Spleen (tissue), 11 donors: ENCODE data around the gene CD300LG. TPM values are rescaled to one million over a fixed set of nuclear protein-coding genes. Genes with fewer than 3 reads are reported as not detected.
"Not testable (repeated sequence)": the region's sequence is repeated elsewhere in the genome, so short reads cannot be mapped to it uniquely, and the experiment has no call there.

Experiments used
- DNase-seq: peaks from one replicate; pipeline ENCODE4 v3.0.0-alpha.2; 2020
- H3K27ac ChIP-seq, 8 donors: fragments of 200-600 bp; sonication (generic) in 7 of 8; 1 replicate in 4 of 8; 2 replicates in 4 of 8; pipeline versions ENCODE4 v1.5.0 to v1.8.0; 2016 to 2021; ENCODE audit warnings: inconsistent platforms in 4 of 8, mild to moderate bottlenecking in 4 of 8, moderate library complexity in 1 of 8
- H3K27me3 ChIP-seq, 7 donors: fragments of 200-600 bp; sonication (generic) in 6 of 7; replicated peaks in 1 of 7; 1 replicate in 4 of 7; 2 replicates in 3 of 7; pipeline versions ENCODE4 v1.5.0 to v1.8.0; 2016 to 2021; ENCODE audit warnings: inconsistent platforms in 3 of 7, mild to moderate bottlenecking in 1 of 7
- H3K36me3 ChIP-seq, 6 donors: fragments of 200-600 bp; sonication (generic) in 5 of 6; 1 replicate in 4 of 6; 2 replicates in 2 of 6; pipeline versions ENCODE4 v1.5.0 to v1.8.0; 2016 to 2021; ENCODE audit warnings: inconsistent platforms in 2 of 6
- H3K4me1 ChIP-seq, 6 donors: fragments of 200-600 bp; sonication (generic) in 5 of 6; 1 replicate in 3 of 6; 2 replicates in 3 of 6; pipeline versions ENCODE4 v1.5.0 to v1.8.0; 2016 to 2021; ENCODE audit warnings: inconsistent platforms in 3 of 6
- H3K4me3 ChIP-seq, 8 donors: fragments of 200-600 bp; sonication (generic) in 7 of 8; 1 replicate in 4 of 8; 2 replicates in 4 of 8; pipeline versions ENCODE4 v1.5.0 to v1.8.0; 2016 to 2021; ENCODE audit warnings: inconsistent platforms in 4 of 8, mild to moderate bottlenecking in 4 of 8, moderate library complexity in 2 of 8
- H3K9me3 ChIP-seq, 8 donors: fragments of 200-600 bp; sonication (generic) in 7 of 8; 1 replicate in 4 of 8; 2 replicates in 4 of 8; pipeline versions ENCODE4 v1.5.0 to v1.8.0; 2016 to 2021; ENCODE audit warnings: inconsistent platforms in 4 of 8
- POLR2A ChIP-seq, 3 donors: fragments of 450-650 bp; IDR thresholded peaks; one replicate each; pipeline ENCODE4 v1.5.1; 2017; ENCODE audit warnings: antibody characterized with exemption in 3 of 3, mild to moderate bottlenecking in 1 of 3
- POLR2AphosphoS5 ChIP-seq, 3 donors: sonication (generic); formaldehyde crosslinking; IDR thresholded peaks; one replicate each; pipeline ENCODE4 v1.5.1; 2017; ENCODE audit warnings: antibody characterized with exemption in 3 of 3
- WGBS, 5 donors: extraction: QIAGEN DNeasy Blood & Tissue Kit in 3 of 5; methylation state at CpG; one replicate each; pipeline versions ENCODE4 v1.1.5 to v1.1.7; 2013 to 2018; 5-methylcytosine and 5-hydroxymethylcytosine counted together
- intact Hi-C: fragments of 100-400 bp; cut with DNase I; formaldehyde crosslinking; loops from one replicate; pipeline ENCODE4 v1.15.0; 2023; ENCODE audit warnings: low total_unique reads
- polyA plus RNA-seq, 3 donors: library from polyadenylated mRNA; stranded (reverse); fragments of 200-250 nt; gene quantifications; one replicate each; pipeline ENCODE4 v1.2.1, GENCODE V29; 2013
- total RNA-seq, 7 donors: library from RNA; depleted of rRNA in 3 of 7; stranded (reverse); fragments of >200 nt in 3 of 7; fragmentation: NEBNext Ultra II Directional in 4 of 7; extraction: Animal tissue kit (Norgen Biotek cat#: 25700) in 4 of 7; gene quantifications; one replicate each; pipeline versions ENCODE4 v1.1.0 to v1.2.1, GENCODE V29; 2016 to 2021
- TF ChIP-seq, protein P1 (sequence below), 11 experiments: fragments of 200-600 bp in 7 of 11; fragments of 450-650 bp in 4 of 11; sonication (generic) in 4 of 11; IDR thresholded peaks in 8 of 11; conservative IDR thresholded peaks in 3 of 11; 1 replicate in 7 of 11; 2 replicates in 4 of 11; pipeline versions ENCODE4 v1.4.0 to v1.8.0; 2016 to 2021; ENCODE audit warnings: antibody characterized with exemption in 11 of 11, inconsistent platforms in 4 of 11, mild to moderate bottlenecking in 1 of 11
- donor health status: healthy with polysubstance abuse.
- donor health status: DM: no; HTN: no; CAD: no; lungs with moderate emphysema.
- donor health status: DM: no; HTN: no; CAD: no.
- donor health status: Bipolar disorder and iron deficiency.
- donor health status: healthy.
- donor health status: DM: no; HTN: no; CAD: no.
- donor health status: DM: yes; HTN: yes; CAD: no.

CD300LG gene
- total and polyA plus RNA-seq, 10 donors, result 0.33 to 5.3 (median 2.2) TPM

DNA sequence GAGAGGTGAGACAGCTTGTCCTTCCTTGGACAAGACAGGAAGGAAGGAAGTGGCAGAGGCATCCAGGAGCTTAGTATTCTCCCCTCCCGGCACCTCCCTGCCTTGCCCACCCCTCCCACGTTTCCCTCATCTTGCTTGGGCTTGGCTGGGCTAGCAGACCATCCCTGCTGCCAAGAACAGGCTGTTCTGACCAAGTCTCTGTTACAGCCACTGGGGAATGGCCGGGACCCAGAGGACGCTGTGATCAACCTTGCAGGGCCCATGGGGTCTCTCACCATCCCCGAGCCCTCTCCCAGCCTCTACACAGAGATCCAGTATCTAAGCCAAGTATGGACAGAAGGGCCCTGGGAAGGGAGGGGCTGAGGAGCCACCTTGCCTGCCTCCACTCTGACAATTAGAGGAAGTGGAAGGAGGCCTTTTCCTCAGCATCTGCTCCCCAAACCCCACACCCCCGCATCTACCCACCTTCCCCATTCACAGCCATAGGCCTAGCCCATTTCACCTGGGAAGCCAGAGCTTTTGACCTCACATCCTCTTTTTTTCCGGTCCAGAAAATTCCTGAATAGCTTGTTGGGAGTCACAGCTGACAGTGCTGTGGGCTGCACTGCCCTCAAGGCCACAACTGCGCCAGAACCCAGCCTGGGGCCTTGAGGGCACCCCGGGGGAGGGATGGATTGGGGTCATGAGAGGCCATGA, 14.1 kb downstream of the CD300LG start:
- 46 to 61% (median 56%) methylated on average over 9 of the region's 9 CpGs for WGBS, 5 donors
- intact Hi-C loops, result no loop called here
- Histone ChIP-seq H3K27me3 (peaks cover 0 to 36% (median 0%) of the 10 kb centered on the region in 7 donors), H3K4me1 (peaks cover 3 to 50% (median 19%) of the 10 kb centered on the region in 6 donors), H3K27ac (no peak overlapping the region), H3K9me3 (peaks cover 0 to 3% (median 0%) of the 10 kb centered on the region in 8 donors), H3K4me3 (no peak overlapping the region), H3K36me3 (no peaks in the 10 kb centered on the region)
- peak; percentile 54 for DNase-seq
- no peak for TF ChIP-seq POLR2AphosphoS5 (IDR thresholded peaks at IDR 0.05)
- TF ChIP-seq POLR2A (IDR thresholded peaks at IDR 0.05), result no peak
- TF ChIP-seq, protein P1, sequence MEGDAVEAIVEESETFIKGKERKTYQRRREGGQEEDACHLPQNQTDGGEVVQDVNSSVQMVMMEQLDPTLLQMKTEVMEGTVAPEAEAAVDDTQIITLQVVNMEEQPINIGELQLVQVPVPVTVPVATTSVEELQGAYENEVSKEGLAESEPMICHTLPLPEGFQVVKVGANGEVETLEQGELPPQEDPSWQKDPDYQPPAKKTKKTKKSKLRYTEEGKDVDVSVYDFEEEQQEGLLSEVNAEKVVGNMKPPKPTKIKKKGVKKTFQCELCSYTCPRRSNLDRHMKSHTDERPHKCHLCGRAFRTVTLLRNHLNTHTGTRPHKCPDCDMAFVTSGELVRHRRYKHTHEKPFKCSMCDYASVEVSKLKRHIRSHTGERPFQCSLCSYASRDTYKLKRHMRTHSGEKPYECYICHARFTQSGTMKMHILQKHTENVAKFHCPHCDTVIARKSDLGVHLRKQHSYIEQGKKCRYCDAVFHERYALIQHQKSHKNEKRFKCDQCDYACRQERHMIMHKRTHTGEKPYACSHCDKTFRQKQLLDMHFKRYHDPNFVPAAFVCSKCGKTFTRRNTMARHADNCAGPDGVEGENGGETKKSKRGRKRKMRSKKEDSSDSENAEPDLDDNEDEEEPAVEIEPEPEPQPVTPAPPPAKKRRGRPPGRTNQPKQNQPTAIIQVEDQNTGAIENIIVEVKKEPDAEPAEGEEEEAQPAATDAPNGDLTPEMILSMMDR (IDR thresholded peaks at IDR 0.05 in 8 of 11, conservative IDR thresholded peaks at IDR 0.05 in 3 of 11), result no peak

DNA sequence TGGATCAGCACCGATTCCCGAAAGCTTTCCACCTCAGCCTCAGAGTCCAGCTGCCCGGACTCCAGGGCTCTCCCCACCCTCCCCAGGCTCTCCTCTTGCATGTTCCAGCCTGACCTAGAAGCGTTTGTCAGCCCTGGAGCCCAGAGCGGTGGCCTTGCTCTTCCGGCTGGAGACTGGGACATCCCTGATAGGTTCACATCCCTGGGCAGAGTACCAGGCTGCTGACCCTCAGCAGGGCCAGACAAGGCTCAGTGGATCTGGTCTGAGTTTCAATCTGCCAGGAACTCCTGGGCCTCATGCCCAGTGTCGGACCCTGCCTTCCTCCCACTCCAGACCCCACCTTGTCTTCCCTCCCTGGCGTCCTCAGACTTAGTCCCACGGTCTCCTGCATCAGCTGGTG, 15.0 kb downstream of the CD300LG start:
- TF ChIP-seq POLR2AphosphoS5 (IDR thresholded peaks at IDR 0.05), result peak in 1 of 3 donors; percentile 9
- no peak for TF ChIP-seq POLR2A (IDR thresholded peaks at IDR 0.05)
- Histone ChIP-seq H3K4me1 (peaks cover 3 to 50% (median 19%) of the 10 kb centered on the region in 6 donors), H3K9me3 (peaks cover 0 to 3% (median 0%) of the 10 kb centered on the region in 8 donors), H3K27ac (no peak overlapping the region), H3K27me3 (peaks cover 0 to 31% (median 0%) of the 10 kb centered on the region in 7 donors), H3K36me3 (no peaks in the 10 kb centered on the region), H3K4me3 (no peak overlapping the region)
- intact Hi-C loops, result no loop called here
- WGBS, 5 donors, result 69 to 95% (median 77%) methylated on average over 3 to 9 of the region's 9 CpGs
- peak; percentile 54 for DNase-seq

DNA sequence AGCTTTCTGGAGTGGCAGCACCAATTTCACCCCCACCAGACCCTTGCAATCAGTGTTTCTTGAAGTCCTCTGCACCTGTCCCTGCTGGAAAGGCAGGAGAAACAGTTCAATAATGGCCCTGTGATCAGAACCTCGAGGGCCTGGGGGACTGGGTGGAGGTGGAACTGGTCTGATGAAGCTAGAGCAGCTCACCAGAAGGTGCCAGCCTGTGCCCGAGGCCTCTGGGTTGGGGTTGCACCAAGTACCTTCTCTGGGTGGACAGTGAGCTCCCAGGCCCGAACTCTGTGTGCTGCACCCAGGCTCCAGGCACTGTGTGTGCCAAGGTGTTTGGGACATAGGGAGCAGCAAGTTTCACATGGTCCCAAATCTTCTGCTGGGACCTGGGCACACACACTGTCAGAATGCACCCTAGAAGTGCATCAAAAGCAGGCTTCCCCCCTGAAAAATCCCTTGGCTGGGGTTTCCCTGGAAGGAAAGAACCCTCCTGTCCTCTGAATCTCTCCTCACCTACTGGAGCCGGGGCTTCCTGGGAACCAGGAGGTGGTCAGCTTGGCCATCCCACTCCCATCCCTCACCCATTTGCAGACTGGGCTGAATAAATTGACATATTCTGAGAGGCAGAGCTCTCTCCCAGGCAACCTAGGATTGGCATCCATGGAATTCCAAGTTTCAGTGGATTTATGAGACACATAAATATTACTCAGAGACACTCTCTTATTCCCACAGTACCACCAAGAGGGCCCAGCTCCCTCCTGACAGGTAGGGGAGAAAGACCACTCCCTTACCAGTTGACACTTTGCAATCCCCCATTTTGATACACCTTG, 17.4 kb downstream of the CD300LG start:
- intact Hi-C loops, result no loop called here
- 79 to 92% (median 85%) methylated on average over 4 of the region's 4 CpGs for WGBS, 5 donors

DNA sequence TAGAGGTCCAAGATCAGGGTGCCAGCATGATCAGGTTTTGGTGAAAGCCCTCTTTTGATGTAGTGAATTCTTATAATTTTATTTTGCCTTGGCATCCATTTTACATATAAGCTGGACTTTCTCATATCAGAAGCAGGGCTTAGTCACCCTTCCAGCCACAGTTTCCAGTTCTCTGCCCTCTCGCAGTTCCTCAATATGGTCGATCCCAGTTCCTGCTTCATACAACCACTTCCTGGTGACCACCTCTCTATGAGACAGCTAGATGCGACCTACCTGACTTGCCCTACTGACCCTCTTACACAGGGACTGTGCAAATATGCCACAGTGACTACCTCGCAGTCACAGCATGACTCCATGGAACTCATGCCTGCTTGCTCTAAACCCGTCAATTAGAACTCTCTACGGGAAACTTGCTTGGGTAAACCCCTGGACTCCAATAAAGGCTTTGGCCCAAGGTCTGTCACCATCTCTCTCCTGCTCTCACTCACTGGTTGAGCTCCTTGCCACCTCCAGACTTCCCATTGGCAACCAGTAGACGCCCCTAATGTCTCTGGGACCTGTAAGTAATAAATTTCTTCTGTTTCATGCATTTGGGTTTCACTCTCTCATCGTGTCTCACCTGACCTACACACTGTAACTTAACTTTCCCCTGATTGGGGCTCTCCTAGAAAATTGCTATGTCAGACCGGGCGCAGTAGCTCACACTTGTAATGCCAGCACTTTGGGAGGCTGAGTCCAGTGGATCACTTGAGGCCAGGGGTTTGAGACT, 21.4 kb downstream of the CD300LG start:
- peaks cover 0 to 5% (median 0%) of the 10 kb centered on the region in 8 donors for H3K9me3 ChIP-seq
- H3K36me3 ChIP-seq, result no peaks in the 10 kb centered on the region
- H3K27ac ChIP-seq, result no peak overlapping the region
- 74 to 79% (median 75%) methylated on average over 10 of the region's 10 CpGs for WGBS, 5 donors
- DNase-seq, result no peak
- no peak for TF ChIP-seq POLR2AphosphoS5 (IDR thresholded peaks at IDR 0.05)
- no peak for TF ChIP-seq POLR2A (IDR thresholded peaks at IDR 0.05)
- intact Hi-C loops, result no loop called here
- no peak overlapping the region for H3K4me3 ChIP-seq
- H3K4me1 ChIP-seq, result no peaks in the 10 kb centered on the region
- H3K27me3 ChIP-seq, result peaks cover 0 to 26% (median 0%) of the 10 kb centered on the region in 7 donors

More for the DNA sequence above, 17.4 kb downstream of the CD300LG start:
- H3K9me3 ChIP-seq, result peaks cover 0 to 5% (median 0%) of the 10 kb centered on the region in 8 donors
- H3K36me3 ChIP-seq, result no peaks in the 10 kb centered on the region
- TF ChIP-seq POLR2A (IDR thresholded peaks at IDR 0.05) (no peak), POLR2AphosphoS5 (IDR thresholded peaks at IDR 0.05) (no peak)
- TF ChIP-seq, protein P1 (IDR thresholded peaks at IDR 0.05 in 8 of 11, conservative IDR thresholded peaks at IDR 0.05 in 3 of 11), result no peak
- no peak overlapping the region for H3K27ac ChIP-seq
- H3K4me3 ChIP-seq, result no peak overlapping the region
- H3K4me1 ChIP-seq, result peaks cover 0 to 28% (median 12%) of the 10 kb centered on the region in 6 donors
- peaks cover 0 to 18% (median 0%) of the 10 kb centered on the region in 7 donors for H3K27me3 ChIP-seq
- DNase-seq, result peak; percentile 53

DNA sequence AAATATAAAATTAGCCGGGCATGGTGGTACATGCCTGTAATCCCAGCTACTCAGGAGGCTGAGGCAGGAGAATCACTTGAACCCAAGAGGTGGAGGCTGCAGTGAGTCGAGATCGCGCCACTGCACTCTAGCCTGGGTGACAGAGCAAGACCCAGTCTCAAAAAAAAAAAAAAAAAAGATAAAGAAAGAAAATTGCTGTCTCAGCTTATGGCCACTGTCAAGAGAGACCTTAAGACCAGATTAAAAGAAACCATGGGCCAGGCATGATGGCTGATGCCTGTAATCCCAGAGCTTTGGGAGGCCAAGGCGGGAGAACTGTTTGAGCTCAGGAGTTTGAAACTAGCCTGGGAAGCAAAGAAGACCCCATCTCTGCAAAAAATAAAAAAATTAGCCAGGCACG, 22.1 kb downstream of the CD300LG start:
- 78 to 92% (median 80%) methylated on average over 6 of the region's 6 CpGs for WGBS, 5 donors
- intact Hi-C loops, H3K4me1 ChIP-seq, DNase-seq, H3K9me3 ChIP-seq, H3K27ac ChIP-seq, H3K36me3 ChIP-seq, H3K4me3 ChIP-seq: not testable (repeated sequence)
- peaks cover 0 to 22% (median 0%) of the 10 kb centered on the region in 7 donors for H3K27me3 ChIP-seq
